ENCODE data around the gene SLC22A3. TPM values are rescaled to one million over a fixed set of nuclear protein-coding genes. Genes with fewer than 3 reads are reported as not detected.

SLC22A3 gene
- total RNA-seq, 4 donors from 2014 or later: 49.5 to 75.4 (median 58.2) TPM

DNA sequence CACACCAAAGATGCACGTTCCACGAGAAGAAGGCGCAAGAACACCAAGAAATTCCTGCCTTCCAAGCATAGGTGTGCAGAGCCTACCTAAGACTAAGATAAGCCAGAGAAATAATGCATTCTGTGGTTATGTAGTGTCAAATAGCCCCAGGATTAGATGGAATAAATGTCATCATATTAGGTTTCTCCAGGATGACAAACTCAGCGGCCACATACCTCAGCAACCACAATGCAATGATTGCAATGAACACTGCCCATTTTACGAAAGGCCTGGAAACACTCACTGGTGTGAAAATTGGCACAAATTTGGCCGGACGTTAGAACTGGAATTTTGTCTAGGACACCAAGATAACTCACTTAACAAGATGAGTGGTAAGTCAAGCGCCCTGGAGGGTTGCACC, 129.7 kb downstream of the SLC22A3 start:
- DNase-seq (no peak), ATAC-seq (no peak)
- TF ChIP-seq POLR2A (IDR thresholded peaks at IDR 0.05) (no peak), CTCF (IDR thresholded peaks at IDR 0.05 in 4 of 5, conservative IDR thresholded peaks at IDR 0.05 in 1 of 5) (no peak)
- in situ Hi-C loops (cut with MboI; ENCODE audit: low sequenced_read_pairs in 4 of 4): no loop called here
- intact Hi-C loops (cut with DNase I; ENCODE audit: low total_unique reads): no loop called here
- Histone ChIP-seq H3K27ac (no peak overlapping the region), H3K4me3 (no peak overlapping the region), H3K4me1 (no peaks in the 10 kb centered on the region), H3K36me3 (no peaks in the 10 kb centered on the region), H3K27me3 (no peaks in the 10 kb centered on the region), H3K9me3 (no peaks in the 10 kb centered on the region)

DNA sequence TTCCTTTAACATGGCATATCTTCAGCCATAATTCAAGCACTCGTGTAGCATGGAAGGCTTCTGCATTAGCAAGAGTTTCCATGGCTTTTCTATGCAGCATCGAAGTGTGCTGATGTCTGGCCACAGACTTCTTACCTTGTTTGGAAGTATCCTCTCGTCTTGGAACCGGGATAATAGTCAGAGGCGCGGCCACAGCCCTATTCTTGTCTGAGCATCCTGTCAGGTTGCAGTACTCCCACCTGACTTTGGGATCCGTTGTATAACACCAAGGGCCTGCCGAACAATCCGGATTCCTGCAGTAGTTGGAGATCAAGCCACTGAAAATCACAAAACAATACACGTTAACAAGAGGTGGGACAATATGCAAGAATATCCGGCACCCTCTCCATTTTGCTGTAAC, 138.9 kb downstream of the SLC22A3 start:
- no peak for DNase-seq
- Histone ChIP-seq H3K4me1 (no peaks in the 10 kb centered on the region), H3K27ac (no peak overlapping the region), H3K36me3 (no peaks in the 10 kb centered on the region), H3K9me3 (no peaks in the 10 kb centered on the region), H3K27me3 (no peaks in the 10 kb centered on the region), H3K4me3 (no peak overlapping the region)
- TF ChIP-seq POLR2A (IDR thresholded peaks at IDR 0.05) (no peak), CTCF (IDR thresholded peaks at IDR 0.05 in 4 of 5, conservative IDR thresholded peaks at IDR 0.05 in 1 of 5) (no peak)
- no peak for ATAC-seq
- in situ Hi-C loops (cut with MboI; ENCODE audit: low sequenced_read_pairs in 4 of 4): no loop called here
- intact Hi-C loops (cut with DNase I; ENCODE audit: low total_unique reads): no loop called here

DNA sequence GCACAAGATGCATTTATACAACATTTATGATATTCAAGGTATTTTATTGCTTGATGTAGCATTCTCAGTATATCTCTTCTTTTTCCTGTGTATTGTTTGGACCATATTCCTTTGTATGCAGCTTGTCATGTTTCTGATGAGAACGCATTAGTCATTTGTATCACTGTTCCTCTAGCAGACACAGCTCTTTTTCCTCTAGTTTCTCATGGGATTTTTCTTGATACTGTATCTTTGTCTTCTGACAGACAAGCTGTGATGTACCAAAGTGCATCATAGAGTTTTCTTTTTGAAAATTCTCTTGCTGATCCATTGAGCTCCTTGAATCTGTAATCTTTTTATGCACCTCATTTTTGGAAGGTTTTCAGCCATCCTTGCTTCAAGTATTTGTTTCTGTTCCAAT, 140.9 kb downstream of the SLC22A3 start:
- DNase-seq (no peak), ATAC-seq (no peak)
- Histone ChIP-seq H3K4me1 (no peaks in the 10 kb centered on the region), H3K27me3 (no peaks in the 10 kb centered on the region), H3K4me3 (no peak overlapping the region), H3K9me3 (no peaks in the 10 kb centered on the region), H3K27ac (no peak overlapping the region), H3K36me3 (no peaks in the 10 kb centered on the region)
- TF ChIP-seq CTCF (IDR thresholded peaks at IDR 0.05 in 4 of 5, conservative IDR thresholded peaks at IDR 0.05 in 1 of 5): no peak
- TF ChIP-seq POLR2A (IDR thresholded peaks at IDR 0.05): no peak
- intact Hi-C loops (cut with DNase I; ENCODE audit: low total_unique reads): no loop called here
- in situ Hi-C loops (cut with MboI; ENCODE audit: low sequenced_read_pairs in 4 of 4): no loop called here

DNA sequence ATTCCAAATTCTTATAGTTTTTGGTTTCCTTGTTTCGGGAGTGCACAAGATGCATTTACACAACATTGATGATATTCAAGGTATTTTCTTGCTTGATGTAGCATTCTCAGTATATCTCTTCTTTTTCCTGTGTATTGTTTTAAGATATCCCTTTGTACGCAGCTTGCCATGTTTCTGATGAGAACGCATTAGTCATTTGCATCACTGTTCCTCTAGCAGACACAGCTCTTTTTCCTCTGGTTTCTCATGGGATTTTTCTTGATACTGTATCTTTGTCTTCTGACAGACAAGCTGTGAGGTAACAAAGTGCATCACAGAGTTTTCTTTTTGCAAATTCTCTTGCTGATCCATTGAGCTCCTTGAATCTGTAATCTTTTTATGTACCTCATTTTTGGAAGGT, 146.4 kb downstream of the SLC22A3 start:
- no peak for DNase-seq
- intact Hi-C loops (cut with DNase I; ENCODE audit: low total_unique reads) (no loop called here), in situ Hi-C loops (cut with MboI; ENCODE audit: low sequenced_read_pairs in 4 of 4) (no loop called here)
- Histone ChIP-seq H3K27me3 (no peaks in the 10 kb centered on the region), H3K36me3 (no peaks in the 10 kb centered on the region), H3K4me1 (no peaks in the 10 kb centered on the region), H3K9me3 (no peaks in the 10 kb centered on the region), H3K4me3 (no peak overlapping the region), H3K27ac (no peak overlapping the region)
- TF ChIP-seq POLR2A (IDR thresholded peaks at IDR 0.05) (no peak), CTCF (IDR thresholded peaks at IDR 0.05 in 4 of 5, conservative IDR thresholded peaks at IDR 0.05 in 1 of 5) (no peak)
- ATAC-seq: no peak

- Histone ChIP-seq H3K4me1 (no peaks in the 10 kb centered on the region), H3K27ac (no peak overlapping the region), H3K36me3 (no peaks in the 10 kb centered on the region), H3K27me3 (no peaks in the 10 kb centered on the region), H3K9me3 (no peaks in the 10 kb centered on the region), H3K4me3 (no peak overlapping the region)
- in situ Hi-C loops (cut with MboI; ENCODE audit: low sequenced_read_pairs in 4 of 4): no loop called here
- DNase-seq: no peak
- no peak for TF ChIP-seq POLR2A (IDR thresholded peaks at IDR 0.05)
- TF ChIP-seq CTCF (IDR thresholded peaks at IDR 0.05 in 4 of 5, conservative IDR thresholded peaks at IDR 0.05 in 1 of 5): no peak
- intact Hi-C loops (cut with DNase I; ENCODE audit: low total_unique reads): no loop called here
- no peak for ATAC-seq
Observed at GRCh38 chr6:160500639-160501038, 152.5 kb downstream of the SLC22A3 start.
